Measurements from ENCODE around the gene PRIMA1.

The PRIMA1 gene

GRCh38 chr14:93727917-93728650 lies 60.2 kb downstream of the PRIMA1 start:
- no peaks in the 10 kb centered on the region for H3K36me3 ChIP-seq
- no peaks in the 10 kb centered on the region for H3K27me3 ChIP-seq (ENCODE audit: insufficient read depth, low read depth, severe bottlenecking)
- H3K4me3 ChIP-seq (ENCODE audit: low read depth, low read length): no peak overlapping the region
- TF ChIP-seq CTCF (IDR thresholded peaks at IDR 0.05; ENCODE audit: low read depth, low read length): no peak
- no peaks in the 10 kb centered on the region for H3K9me3 ChIP-seq (ENCODE audit: severe bottlenecking)
- DNase-seq: no peak
- no peak overlapping the region for H3K27ac ChIP-seq

- Histone ChIP-seq H3K4me3 (ENCODE audit: low read depth, low read length) (no peak overlapping the region), H3K27ac (no peak overlapping the region), H3K27me3 (ENCODE audit: insufficient read depth, low read depth, severe bottlenecking) (no peaks in the 10 kb centered on the region), H3K36me3 (no peaks in the 10 kb centered on the region), H3K9me3 (ENCODE audit: severe bottlenecking) (no peaks in the 10 kb centered on the region)
- no peak for TF ChIP-seq CTCF (IDR thresholded peaks at IDR 0.05; ENCODE audit: low read depth, low read length)
- no peak for DNase-seq
Observed at GRCh38 chr14:93727039-93727740, 61.1 kb downstream of the PRIMA1 start.

GRCh38 chr14:93725993-93726392 lies 62.3 kb downstream of the PRIMA1 start:
- Histone ChIP-seq H3K27ac (no peak overlapping the region), H3K4me3 (ENCODE audit: low read depth, low read length) (no peak overlapping the region), H3K36me3 (no peaks in the 10 kb centered on the region), H3K27me3 (ENCODE audit: insufficient read depth, low read depth, severe bottlenecking) (no peaks in the 10 kb centered on the region), H3K9me3 (ENCODE audit: severe bottlenecking) (no peaks in the 10 kb centered on the region)
- TF ChIP-seq CTCF (IDR thresholded peaks at IDR 0.05; ENCODE audit: low read depth, low read length): no peak
- no peak for DNase-seq

- no peak overlapping the region for H3K4me3 ChIP-seq (ENCODE audit: low read depth, low read length)
- H3K27ac ChIP-seq: no peak overlapping the region
- no peaks in the 10 kb centered on the region for H3K9me3 ChIP-seq (ENCODE audit: severe bottlenecking)
- no peak for TF ChIP-seq CTCF (IDR thresholded peaks at IDR 0.05; ENCODE audit: low read depth, low read length)
- DNase-seq: no peak
- no peaks in the 10 kb centered on the region for H3K27me3 ChIP-seq (ENCODE audit: insufficient read depth, low read depth, severe bottlenecking)
- no peaks in the 10 kb centered on the region for H3K36me3 ChIP-seq
Observed at GRCh38 chr14:93725002-93725582, 63.2 kb downstream of the PRIMA1 start.

GRCh38 chr14:93723001-93723400 lies 65.3 kb downstream of the PRIMA1 start:
- TF ChIP-seq CTCF (IDR thresholded peaks at IDR 0.05; ENCODE audit: low read depth, low read length): no peak
- DNase-seq: no peak
- no peaks in the 10 kb centered on the region for H3K9me3 ChIP-seq (ENCODE audit: severe bottlenecking)

More at GRCh38 chr14:93723001-93723400, 65.3 kb downstream of the PRIMA1 start:
- Histone ChIP-seq H3K4me3 (ENCODE audit: low read depth, low read length) (no peak overlapping the region), H3K36me3 (no peaks in the 10 kb centered on the region), H3K27ac (no peak overlapping the region), H3K27me3 (ENCODE audit: insufficient read depth, low read depth, severe bottlenecking) (no peaks in the 10 kb centered on the region)
